GM12873 (cell line): ENCODE data around the gene TMC7.

Experiments
- CTCF ChIP-seq: IDR thresholded peaks from 2 replicates; pipeline ENCODE4 v1.5.1; 2012; ENCODE audit warnings: low read depth, mild to moderate bottlenecking, moderate library complexity, low read length, control low read depth; ENCODE audit not compliant: insufficient read depth; ENCODE audit errors: missing control alignments

TMC7 gene

DNA sequence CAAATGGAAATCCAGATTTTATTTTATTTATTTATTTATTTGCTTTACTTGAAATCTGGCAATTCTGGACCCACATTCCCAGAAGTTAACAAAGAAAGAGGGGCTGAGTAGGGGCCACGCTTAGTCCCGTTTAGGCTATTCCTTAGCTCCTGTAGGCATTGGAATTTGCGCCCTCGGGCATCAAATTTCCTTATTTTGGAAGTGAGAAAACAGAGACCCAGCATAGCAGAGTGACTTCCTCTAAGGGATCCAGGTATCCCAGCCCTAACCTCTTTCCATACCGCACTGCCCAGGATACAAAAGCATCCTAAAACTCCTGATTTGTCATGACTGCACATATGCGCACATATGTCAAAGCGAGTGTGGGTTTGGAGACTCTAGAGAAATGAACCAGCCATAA lies 38.5 kb upstream of the TMC7 start:
- TF ChIP-seq CTCF: no peak

DNA sequence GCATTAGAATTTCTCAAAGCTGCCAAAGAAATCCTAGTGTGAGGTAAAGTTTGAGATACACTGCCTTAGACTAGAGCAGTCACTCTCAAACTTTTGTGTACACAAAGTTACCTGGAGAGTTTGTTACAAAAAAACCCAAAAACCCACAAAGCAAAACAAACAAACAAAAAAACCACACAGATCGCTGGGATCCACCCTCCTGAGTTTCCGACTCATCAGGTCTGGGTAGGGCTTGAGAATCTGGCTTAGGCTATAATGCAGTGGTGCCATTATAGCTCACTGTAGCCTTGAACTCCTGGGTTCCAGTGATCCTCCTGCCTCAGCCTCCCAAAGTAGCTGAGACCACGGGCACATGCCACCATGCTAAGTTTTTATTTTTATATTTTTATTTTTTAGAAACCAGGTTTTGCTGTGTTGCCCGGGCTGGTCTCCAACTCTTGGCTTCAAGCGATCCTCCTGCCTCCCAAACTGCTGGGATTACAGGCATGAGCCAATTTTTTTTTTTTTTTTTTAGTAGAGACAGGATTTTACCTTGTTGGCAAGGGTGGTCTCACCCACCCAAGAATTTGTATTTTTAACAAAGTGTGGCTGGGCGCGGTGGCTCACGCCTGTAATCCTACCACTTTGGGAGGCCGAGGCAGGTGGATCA lies 35.2 kb upstream of the TMC7 start:
- no peak for TF ChIP-seq CTCF

- TF ChIP-seq CTCF: no peak
Observed at GRCh38 chr16:18950469-18951185, 33.1 kb upstream of the TMC7 start.

DNA sequence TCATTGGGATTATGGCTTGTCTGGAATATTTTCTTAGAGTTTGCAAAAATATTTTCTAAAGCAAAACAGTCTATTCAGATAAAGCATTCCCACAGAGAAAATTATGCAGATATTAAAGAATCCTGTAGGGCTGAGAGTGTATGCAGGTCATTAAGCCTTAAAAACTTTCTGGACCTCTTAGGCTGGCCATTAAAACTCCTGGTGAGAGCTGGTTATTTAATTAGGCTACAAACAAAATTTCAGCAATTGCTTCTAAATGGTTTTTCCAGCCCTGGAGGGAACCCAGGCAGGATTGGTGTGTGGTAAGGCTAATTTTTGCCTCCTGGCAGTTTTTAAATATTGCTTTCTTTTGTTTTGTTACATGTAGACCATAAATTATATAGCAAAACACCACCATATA lies 30.2 kb upstream of the TMC7 start:
- TF ChIP-seq CTCF: no peak

DNA sequence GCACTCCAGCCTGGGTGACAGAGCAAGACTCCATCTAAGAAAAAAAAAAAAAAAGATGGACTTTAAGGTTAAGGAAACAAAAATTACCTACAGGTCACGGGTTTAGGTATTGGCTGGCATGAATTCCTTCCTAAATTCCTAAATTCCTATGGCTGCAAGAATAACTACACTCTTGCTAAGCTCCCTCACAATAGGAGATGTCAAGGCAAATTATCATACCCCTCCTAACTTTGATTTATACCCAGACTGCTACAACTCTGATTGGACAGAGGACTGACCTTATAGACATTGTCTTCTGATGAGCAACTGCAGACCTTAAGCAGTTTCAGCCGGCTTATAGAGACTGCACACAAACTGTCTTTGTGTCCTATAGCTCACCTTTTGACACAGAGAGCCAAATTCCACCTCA lies 25.1 kb upstream of the TMC7 start:
- TF ChIP-seq CTCF: no peak

GRCh38 chr16:18959031-18959505 lies 24.7 kb upstream of the TMC7 start:
- TF ChIP-seq CTCF: no peak

- TF ChIP-seq CTCF: no peak
Observed at GRCh38 chr16:18965555-18965954, 18.2 kb upstream of the TMC7 start.
